ENCODE data around the gene HOXB5. TPM values are rescaled to one million over a fixed set of nuclear protein-coding genes. Genes with fewer than 3 reads are reported as not detected.

HOXB5 gene
- total RNA-seq, 1 experiment from 2014 or later = 19.8 TPM

DNA sequence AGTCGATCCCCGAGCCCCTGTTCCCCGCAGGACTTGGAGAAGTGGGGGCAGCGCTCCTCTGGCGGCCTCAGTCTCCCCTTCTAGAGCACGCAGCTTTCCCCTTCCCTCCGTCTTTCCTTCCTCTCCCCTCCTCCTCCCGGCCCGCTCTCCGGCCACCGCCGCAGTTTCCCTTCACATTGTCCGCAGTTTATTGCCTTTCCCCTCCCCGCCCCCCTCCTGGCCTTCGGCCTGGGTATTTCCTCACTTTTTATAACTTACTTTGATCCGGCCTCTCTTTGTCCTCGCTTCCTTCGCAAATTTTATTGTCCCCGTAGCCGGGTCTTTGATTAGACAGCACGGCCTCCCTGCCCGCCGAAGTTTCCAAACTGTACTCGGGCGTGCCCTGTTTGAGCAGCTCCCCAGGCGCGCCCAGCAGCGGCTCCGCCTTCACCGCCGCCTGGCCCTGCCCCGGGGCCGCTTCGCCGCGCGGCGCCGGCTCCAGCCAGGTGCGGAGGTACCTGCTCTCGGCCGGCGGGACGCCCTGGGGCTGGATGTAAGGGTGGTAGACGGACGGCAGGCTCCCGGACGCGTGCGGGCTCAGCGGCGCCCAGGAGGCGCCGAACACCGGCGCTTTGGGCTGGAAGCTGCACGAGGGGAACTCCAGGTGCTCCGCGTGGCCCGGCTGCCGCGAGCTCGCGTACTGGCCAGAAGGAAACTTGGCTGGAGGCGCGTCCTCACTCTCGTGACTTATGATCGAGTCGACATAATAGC lies 32.1 kb upstream of the HOXB5 start:
- Histone ChIP-seq H3K9me3 (ENCODE audit: control insufficient read depth in 1 of 2, insufficient read depth in 1 of 2, low read depth in 1 of 2, low read length in 2 of 2) (no peaks in the 10 kb centered on the region), H3K4me3 (replicated peaks in 1 of 2; ENCODE audit: low read depth in 1 of 2, low read length in 2 of 2) (peak overlapping the region; percentile 81 to 86), H4K20me1 (ENCODE audit: insufficient read depth) (no peaks in the 10 kb centered on the region), H3K4me1 (ENCODE audit: control insufficient read depth in 1 of 2, insufficient read depth in 2 of 2, low read length in 2 of 2) (peaks cover 15 to 30% of the 10 kb centered on the region in 2 experiments), H3K27me3 (ENCODE audit: insufficient read depth, low read length) (no peaks in the 10 kb centered on the region), H3K36me3 (ENCODE audit: control insufficient read depth in 1 of 2, insufficient read depth in 2 of 2, low read length in 2 of 2) (no peaks in the 10 kb centered on the region; a peak in 2 of 4 replicates), H2AFZ (ENCODE audit: low read depth, low read length, poor library complexity, severe bottlenecking) (no peak overlapping the region), H3K79me2 (ENCODE audit: insufficient read depth, low read length) (peaks cover 42% of the 10 kb centered on the region), H3K4me2 (ENCODE audit: low read length) (peak overlapping the region; percentile 98), H3K9ac (ENCODE audit: low read length) (peak overlapping the region; percentile 95), H3K9me2 (ENCODE audit: insufficient read depth) (no peaks in the 10 kb centered on the region), H3K27ac (ENCODE audit: low read depth, low read length) (peak overlapping the region; percentile 95)
- DNase-seq (ENCODE audit: low read depth, low spot score) (no peak), ATAC-seq (peak; percentile 76)
- ChIA-PET POLR2A (interaction anchor here (0.7 to 2.2 kb wide), 17 partner anchors 8 to 577 kb away, joined by 3 to 11 read pairs (median 3); partner anchors contain the start of gene NFE2L1), RAD21 (ENCODE audit: low non-redundant PET in 1 of 2, low total read pairs in 2 of 2, uncharacterized antibody in 2 of 2, unreplicated experiment in 2 of 2) (interaction anchor here (0.7 to 1.5 kb wide), 2 partner anchors 253 to 403 kb away, joined by 3 to 5 read pairs; no protein-coding TSS in a partner anchor), CTCF (interaction anchor here (0.9 to 1.8 kb wide), 10 partner anchors 8 to 600 kb away, joined by 3 to 12 read pairs (median 4); partner anchors contain the start of gene HOXB8)
- peak; percentile 63 for TF ChIP-seq TCF7L2 (IDR thresholded peaks at IDR 0.05; ENCODE audit: borderline replicate concordance, extremely low read depth, insufficient read depth, insufficient read length)
- peak; percentile 51 for TF ChIP-seq POLR2A (IDR thresholded peaks at IDR 0.05; ENCODE audit: borderline replicate concordance, extremely low read depth, insufficient read depth, insufficient read length)
- peak; percentile 75 for TF ChIP-seq ZFX (IDR thresholded peaks at IDR 0.05)
- no peak for TF ChIP-seq CBX3 (IDR thresholded peaks at IDR 0.05; ENCODE audit: low read depth)
- TF ChIP-seq, protein P1, sequence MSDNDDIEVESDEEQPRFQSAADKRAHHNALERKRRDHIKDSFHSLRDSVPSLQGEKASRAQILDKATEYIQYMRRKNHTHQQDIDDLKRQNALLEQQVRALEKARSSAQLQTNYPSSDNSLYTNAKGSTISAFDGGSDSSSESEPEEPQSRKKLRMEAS (IDR thresholded peaks at IDR 0.05) = peak; percentile 31; the same call in 1 of the 2 replicates
- TF ChIP-seq, protein P2, sequence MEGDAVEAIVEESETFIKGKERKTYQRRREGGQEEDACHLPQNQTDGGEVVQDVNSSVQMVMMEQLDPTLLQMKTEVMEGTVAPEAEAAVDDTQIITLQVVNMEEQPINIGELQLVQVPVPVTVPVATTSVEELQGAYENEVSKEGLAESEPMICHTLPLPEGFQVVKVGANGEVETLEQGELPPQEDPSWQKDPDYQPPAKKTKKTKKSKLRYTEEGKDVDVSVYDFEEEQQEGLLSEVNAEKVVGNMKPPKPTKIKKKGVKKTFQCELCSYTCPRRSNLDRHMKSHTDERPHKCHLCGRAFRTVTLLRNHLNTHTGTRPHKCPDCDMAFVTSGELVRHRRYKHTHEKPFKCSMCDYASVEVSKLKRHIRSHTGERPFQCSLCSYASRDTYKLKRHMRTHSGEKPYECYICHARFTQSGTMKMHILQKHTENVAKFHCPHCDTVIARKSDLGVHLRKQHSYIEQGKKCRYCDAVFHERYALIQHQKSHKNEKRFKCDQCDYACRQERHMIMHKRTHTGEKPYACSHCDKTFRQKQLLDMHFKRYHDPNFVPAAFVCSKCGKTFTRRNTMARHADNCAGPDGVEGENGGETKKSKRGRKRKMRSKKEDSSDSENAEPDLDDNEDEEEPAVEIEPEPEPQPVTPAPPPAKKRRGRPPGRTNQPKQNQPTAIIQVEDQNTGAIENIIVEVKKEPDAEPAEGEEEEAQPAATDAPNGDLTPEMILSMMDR (IDR thresholded peaks at IDR 0.05 in 2 of 3, conservative IDR thresholded peaks at IDR 0.05 in 1 of 3; ENCODE audit: borderline replicate concordance in 1 of 3, insufficient read depth in 1 of 3, low read depth in 2 of 3, low read length in 2 of 3) = no peak
- no peak for TF ChIP-seq EGR1 (IDR thresholded peaks at IDR 0.05; ENCODE audit: low read depth)
- TF ChIP-seq, protein P3, sequence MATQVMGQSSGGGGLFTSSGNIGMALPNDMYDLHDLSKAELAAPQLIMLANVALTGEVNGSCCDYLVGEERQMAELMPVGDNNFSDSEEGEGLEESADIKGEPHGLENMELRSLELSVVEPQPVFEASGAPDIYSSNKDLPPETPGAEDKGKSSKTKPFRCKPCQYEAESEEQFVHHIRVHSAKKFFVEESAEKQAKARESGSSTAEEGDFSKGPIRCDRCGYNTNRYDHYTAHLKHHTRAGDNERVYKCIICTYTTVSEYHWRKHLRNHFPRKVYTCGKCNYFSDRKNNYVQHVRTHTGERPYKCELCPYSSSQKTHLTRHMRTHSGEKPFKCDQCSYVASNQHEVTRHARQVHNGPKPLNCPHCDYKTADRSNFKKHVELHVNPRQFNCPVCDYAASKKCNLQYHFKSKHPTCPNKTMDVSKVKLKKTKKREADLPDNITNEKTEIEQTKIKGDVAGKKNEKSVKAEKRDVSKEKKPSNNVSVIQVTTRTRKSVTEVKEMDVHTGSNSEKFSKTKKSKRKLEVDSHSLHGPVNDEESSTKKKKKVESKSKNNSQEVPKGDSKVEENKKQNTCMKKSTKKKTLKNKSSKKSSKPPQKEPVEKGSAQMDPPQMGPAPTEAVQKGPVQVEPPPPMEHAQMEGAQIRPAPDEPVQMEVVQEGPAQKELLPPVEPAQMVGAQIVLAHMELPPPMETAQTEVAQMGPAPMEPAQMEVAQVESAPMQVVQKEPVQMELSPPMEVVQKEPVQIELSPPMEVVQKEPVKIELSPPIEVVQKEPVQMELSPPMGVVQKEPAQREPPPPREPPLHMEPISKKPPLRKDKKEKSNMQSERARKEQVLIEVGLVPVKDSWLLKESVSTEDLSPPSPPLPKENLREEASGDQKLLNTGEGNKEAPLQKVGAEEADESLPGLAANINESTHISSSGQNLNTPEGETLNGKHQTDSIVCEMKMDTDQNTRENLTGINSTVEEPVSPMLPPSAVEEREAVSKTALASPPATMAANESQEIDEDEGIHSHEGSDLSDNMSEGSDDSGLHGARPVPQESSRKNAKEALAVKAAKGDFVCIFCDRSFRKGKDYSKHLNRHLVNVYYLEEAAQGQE (IDR thresholded peaks at IDR 0.05; ENCODE audit: low read depth) = no peak
- peak; percentile 3 for TF ChIP-seq YY1 (IDR thresholded peaks at IDR 0.05; ENCODE audit: extremely low read depth, insufficient replicate concordance, low read depth, low read length)
- TF ChIP-seq, protein P4, sequence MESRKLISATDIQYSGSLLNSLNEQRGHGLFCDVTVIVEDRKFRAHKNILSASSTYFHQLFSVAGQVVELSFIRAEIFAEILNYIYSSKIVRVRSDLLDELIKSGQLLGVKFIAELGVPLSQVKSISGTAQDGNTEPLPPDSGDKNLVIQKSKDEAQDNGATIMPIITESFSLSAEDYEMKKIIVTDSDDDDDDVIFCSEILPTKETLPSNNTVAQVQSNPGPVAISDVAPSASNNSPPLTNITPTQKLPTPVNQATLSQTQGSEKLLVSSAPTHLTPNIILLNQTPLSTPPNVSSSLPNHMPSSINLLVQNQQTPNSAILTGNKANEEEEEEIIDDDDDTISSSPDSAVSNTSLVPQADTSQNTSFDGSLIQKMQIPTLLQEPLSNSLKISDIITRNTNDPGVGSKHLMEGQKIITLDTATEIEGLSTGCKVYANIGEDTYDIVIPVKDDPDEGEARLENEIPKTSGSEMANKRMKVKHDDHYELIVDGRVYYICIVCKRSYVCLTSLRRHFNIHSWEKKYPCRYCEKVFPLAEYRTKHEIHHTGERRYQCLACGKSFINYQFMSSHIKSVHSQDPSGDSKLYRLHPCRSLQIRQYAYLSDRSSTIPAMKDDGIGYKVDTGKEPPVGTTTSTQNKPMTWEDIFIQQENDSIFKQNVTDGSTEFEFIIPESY (IDR thresholded peaks at IDR 0.05; ENCODE audit: extremely low read depth, insufficient replicate concordance, low read length) = no peak
- TF ChIP-seq SIN3A (IDR thresholded peaks at IDR 0.05; ENCODE audit: low read depth) = 0 out of 2 replicates have a peak, but pooled peaks have one; percentile 33
- no TSS peak for BruUV-seq (replicated peaks)
- intact Hi-C loops (cut with micrococcal nuclease) = no loop called here

Data from HCT116 (cell line).